CD4-positive, alpha-beta T cell (primary cell): ENCODE data around the gene CAMTA1. TPM values are rescaled to one million over a fixed set of nuclear protein-coding genes. Genes with fewer than 3 reads are reported as not detected.

ENCODE experiments used
- ATAC-seq: fragments of 200-7000 bp; cut with Tn5 transposase; one replicate; pipeline ENCODE4 v1.10.0; 2022; ENCODE audit warnings: mild to moderate bottlenecking; ENCODE audit not compliant: poor library complexity
- CTCF ChIA-PET: fragments of 350-600 bp; sonication (Branson Sonifier 250); formaldehyde crosslinking; loops from one replicate; lab custom pipeline; 2021; ENCODE audit warnings: antibody characterized with exemption, inconsistent platforms; lab: Charles Lee
- POLR2A ChIA-PET: fragments of 350-600 bp; sonication (Branson Sonifier 250); formaldehyde crosslinking; loops from one replicate; lab custom pipeline; 2021; ENCODE audit warnings: antibody characterized with exemption, inconsistent platforms; lab: Charles Lee
- DNase-seq, 14 experiments: peaks; one replicate each; pipeline ENCODE4 v3.0.0-alpha.2; 2013 to 2020; ENCODE audit warnings: mixed read lengths in 2 of 14
- H3K27ac ChIP-seq, 2 donors: one replicate each; pipeline versions ENCODE4 v1.5.1 to v1.7.0; 2013; ENCODE audit warnings: low read length in 2 of 2, low read depth in 1 of 2, mild to moderate bottlenecking in 1 of 2
- H3K27me3 ChIP-seq, 2 experiments: 1 replicate in 1 of 2; 2 replicates in 1 of 2; pipeline versions ENCODE4 v1.6.1 to v1.7.0; 2013; ENCODE audit warnings: low read length in 2 of 2, control low read depth in 1 of 2, mild to moderate bottlenecking in 1 of 2, moderate library complexity in 1 of 2; ENCODE audit not compliant: insufficient read depth in 2 of 2, control insufficient read depth in 1 of 2
- H3K36me3 ChIP-seq: one replicate; pipeline ENCODE4 v1.6.1; 2013; ENCODE audit warnings: low read length, control low read depth; ENCODE audit not compliant: insufficient read depth
- H3K4me1 ChIP-seq: one replicate; pipeline ENCODE4 v1.6.1; 2013; ENCODE audit warnings: low read length, control low read depth; ENCODE audit not compliant: insufficient read depth
- H3K4me3 ChIP-seq: one replicate; pipeline ENCODE4 v1.5.1; 2013; ENCODE audit warnings: mild to moderate bottlenecking, low read length, moderate library complexity
- H3K9me3 ChIP-seq, 2 experiments: 1 replicate in 1 of 2; 2 replicates in 1 of 2; pipeline versions ENCODE4 v1.6.1 to v1.7.0; 2013; ENCODE audit warnings: low read length in 2 of 2, mild to moderate bottlenecking in 2 of 2, control low read depth in 1 of 2, moderate library complexity in 1 of 2; ENCODE audit not compliant: control insufficient read depth in 1 of 2, insufficient read depth in 1 of 2
- H3K27ac Mint-ChIP-seq: one replicate; pipeline ENCODE4 v1.8.0; 2020; ENCODE audit warnings: mixed read lengths
- H3K27me3 Mint-ChIP-seq: one replicate; pipeline ENCODE4 v1.8.0; 2021; ENCODE audit warnings: mixed read lengths
- H3K36me3 Mint-ChIP-seq: one replicate; pipeline ENCODE4 v1.8.0; 2021; ENCODE audit warnings: low read depth, mixed read lengths
- H3K4me1 Mint-ChIP-seq: one replicate; pipeline ENCODE4 v1.8.0; 2021; ENCODE audit warnings: low read depth, mixed read lengths
- H3K4me3 Mint-ChIP-seq: one replicate; pipeline ENCODE4 v1.8.0; 2020; ENCODE audit warnings: mild to moderate bottlenecking, mixed read lengths
- H3K9me3 Mint-ChIP-seq: one replicate; pipeline ENCODE4 v1.8.0; 2020; ENCODE audit warnings: mixed read lengths
- CTCF ChIP-seq: fragments of 200-600 bp; IDR thresholded peaks from one replicate; pipeline ENCODE4 v1.8.0; 2022; ENCODE audit warnings: antibody characterized with exemption, mild to moderate bottlenecking
- intact Hi-C, 2 experiments: fragments of 100-400 bp; cut with DNase I in 1 of 2; cut with micrococcal nuclease in 1 of 2; formaldehyde crosslinking; loops; one replicate each; pipeline versions ENCODE4 v1.15.1 to v1.9.0; 2023 to 2025; cut with DNase I, micrococcal nuclease
- total RNA-seq, 174 experiments: library from RNA in 2 of 174; stranded (reverse) in 2 of 174; gene quantifications; one replicate each; pipeline ENCODE4 v1.2.3 and lab custom pipeline; 2021 to 2026

The CAMTA1 gene
- total RNA-seq, 2 experiments from 2014 or later, result 38.6 to 39.3 TPM

- no peak for ATAC-seq
- intact Hi-C loops, result no loop called here
Measured at GRCh38 chr1:7149080-7149838, 364.0 kb downstream of the CAMTA1 start.

GRCh38 chr1:7150724-7151280, 365.5 kb downstream of the CAMTA1 start:
- Mint-ChIP-seq H3K9me3 (no peaks in the 10 kb centered on the region), H3K4me3 (no peak overlapping the region), H3K4me1 (no peaks in the 10 kb centered on the region), H3K27me3 (peaks cover 13% of the 10 kb centered on the region), H3K27ac (no peak overlapping the region), H3K36me3 (no peaks in the 10 kb centered on the region)
- H3K36me3 ChIP-seq, result no peaks in the 10 kb centered on the region
- ChIA-PET POLR2A (no interaction called here), CTCF (no interaction called here)
- peaks cover 0 to 8% of the 10 kb centered on the region in 2 experiments for H3K27me3 ChIP-seq
- H3K27ac ChIP-seq, result no peak overlapping the region
- no peaks in the 10 kb centered on the region for H3K4me1 ChIP-seq
- TF ChIP-seq CTCF, result no peak
- intact Hi-C loops, result no loop called here
- H3K4me3 ChIP-seq, result no peak overlapping the region
- DNase-seq (no peak), ATAC-seq (no peak)
- peaks cover 0 to 6% of the 10 kb centered on the region in 2 experiments for H3K9me3 ChIP-seq

More at GRCh38 chr1:7149080-7149838, 364.0 kb downstream of the CAMTA1 start:
- ChIA-PET POLR2A (no interaction called here), CTCF (no interaction called here)
- Histone ChIP-seq H3K27ac (no peak overlapping the region), H3K4me3 (no peak overlapping the region), H3K27me3 (peaks cover 0 to 8% of the 10 kb centered on the region in 2 experiments), H3K4me1 (no peaks in the 10 kb centered on the region), H3K9me3 (peaks cover 0 to 6% of the 10 kb centered on the region in 2 experiments), H3K36me3 (no peaks in the 10 kb centered on the region)
- no peak overlapping the region for H3K27ac Mint-ChIP-seq
- H3K27me3 Mint-ChIP-seq, result peaks cover 19% of the 10 kb centered on the region
- H3K4me1 Mint-ChIP-seq, result no peaks in the 10 kb centered on the region
- H3K9me3 Mint-ChIP-seq, result no peaks in the 10 kb centered on the region
- H3K4me3 Mint-ChIP-seq, result no peak overlapping the region
- no peaks in the 10 kb centered on the region for H3K36me3 Mint-ChIP-seq
- no peak for TF ChIP-seq CTCF
- DNase-seq, result no peak

- Mint-ChIP-seq H3K4me3 (no peak overlapping the region), H3K27ac (no peak overlapping the region), H3K27me3 (peaks cover 13% of the 10 kb centered on the region), H3K9me3 (no peaks in the 10 kb centered on the region), H3K4me1 (no peaks in the 10 kb centered on the region), H3K36me3 (no peaks in the 10 kb centered on the region)
- CTCF ChIA-PET, result no interaction called here
- Histone ChIP-seq H3K4me3 (no peak overlapping the region), H3K27ac (no peak overlapping the region), H3K27me3 (peaks cover 0 to 8% of the 10 kb centered on the region in 2 experiments), H3K36me3 (no peaks in the 10 kb centered on the region), H3K9me3 (peaks cover 0 to 6% of the 10 kb centered on the region in 2 experiments), H3K4me1 (no peaks in the 10 kb centered on the region)
- POLR2A ChIA-PET, result no interaction called here
- no peak for ATAC-seq
- intact Hi-C loops, result no loop called here
- DNase-seq, result no peak
- TF ChIP-seq CTCF, result no peak
Measured at GRCh38 chr1:7151978-7152377, 366.7 kb downstream of the CAMTA1 start.
